K562 (cell line): ENCODE results near the gene TP73. TPM values are rescaled to one million over a fixed set of nuclear protein-coding genes. Genes with fewer than 3 reads are reported as not detected.

Source experiments
- FIP1L1 ChIP-seq: fragments of 200-400 bp; formaldehyde crosslinking; IDR thresholded peaks from 2 replicates; pipeline ENCODE4 v1.6.1; 2018; ENCODE audit warnings: mild to moderate bottlenecking, low read depth, low read length; ENCODE audit not compliant: poor library complexity, severe bottlenecking
- NRF1 ChIP-seq, 2 experiments: fragments of 450-650 bp; IDR thresholded peaks in 1 of 2; conservative IDR thresholded peaks in 1 of 2; 2 replicates each; pipeline ENCODE4 v1.6.1; 2014; ENCODE audit warnings: mild to moderate bottlenecking in 2 of 2
- SP2 ChIP-seq: IDR thresholded peaks from 2 replicates; pipeline ENCODE4 v1.6.1; 2011; ENCODE audit warnings: mild to moderate bottlenecking, low read depth, low read length, moderate library complexity; ENCODE audit not compliant: poor library complexity, severe bottlenecking; ENCODE audit errors: extremely low read depth
- polyA plus RNA-seq, 8 experiments: library from polyadenylated mRNA; depleted of rRNA in 4 of 8; stranded (reverse) in 5 of 8; unstranded in 3 of 8; fragments of >200 nt; fragmentation: Nextera tagmentation in 2 of 8; fragmentation: Illumina TruSeq in 1 of 8; extraction: Ambion mirVana in 2 of 8; extraction: Trizol in 1 of 8; gene quantifications; 2 replicates each; pipeline versions ENCODE4 v1.2.1 to v1.2.3, GENCODE V29; 2011 to 2014; ENCODE audit warnings: inconsistent platforms in 1 of 8, missing spikeins in 1 of 8
- total RNA-seq, 7 experiments: library from RNA; depleted of rRNA in 6 of 7; stranded (reverse); fragments of >200 nt in 6 of 7; fragmentation: Illumina TruSeq in 2 of 7; extraction: Trizol in 2 of 7; gene quantifications; 2 replicates each; pipeline versions ENCODE4 v1.2.1 to v1.2.3, GENCODE V29; 2011 to 2021; ENCODE audit warnings: low replicate concordance in 1 of 7
- TF ChIP-seq, protein P1 (sequence below): sonication (generic); formaldehyde crosslinking; IDR thresholded peaks from 2 replicates; pipeline ENCODE4 v1.8.0; 2022; ENCODE audit warnings: mild to moderate bottlenecking, missing genetic modification reagents

The TP73 gene
- total and polyA plus RNA-seq, 9 of the 15 experiments (the other 6 are each of a cell fraction or from before 2014, with no cell fraction given), result 0.07 to 1.6 (median 0.40) TPM; not detected in 2

DNA sequence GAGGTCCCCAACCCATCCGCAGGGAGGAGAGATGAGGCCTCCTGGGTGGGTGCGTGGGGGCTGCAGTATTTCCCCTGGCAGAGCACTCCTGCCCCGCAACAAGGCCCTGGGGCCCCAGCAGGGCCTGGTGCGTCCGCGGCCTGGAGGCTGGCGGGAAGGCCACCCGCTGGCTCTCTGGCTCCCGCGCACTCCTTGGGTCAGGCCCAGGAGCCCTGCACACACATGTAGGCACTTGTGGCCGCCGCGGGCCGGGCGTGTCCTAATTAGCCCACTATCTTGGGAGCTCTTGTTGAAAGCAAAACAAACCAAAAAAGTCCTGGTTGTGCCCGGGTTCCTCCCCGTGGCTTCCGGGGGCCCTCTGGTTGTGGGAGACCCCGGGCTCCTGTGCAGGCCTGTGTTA is 50.2 kb downstream of the TP73 start (continued):
- TF ChIP-seq, protein P1, sequence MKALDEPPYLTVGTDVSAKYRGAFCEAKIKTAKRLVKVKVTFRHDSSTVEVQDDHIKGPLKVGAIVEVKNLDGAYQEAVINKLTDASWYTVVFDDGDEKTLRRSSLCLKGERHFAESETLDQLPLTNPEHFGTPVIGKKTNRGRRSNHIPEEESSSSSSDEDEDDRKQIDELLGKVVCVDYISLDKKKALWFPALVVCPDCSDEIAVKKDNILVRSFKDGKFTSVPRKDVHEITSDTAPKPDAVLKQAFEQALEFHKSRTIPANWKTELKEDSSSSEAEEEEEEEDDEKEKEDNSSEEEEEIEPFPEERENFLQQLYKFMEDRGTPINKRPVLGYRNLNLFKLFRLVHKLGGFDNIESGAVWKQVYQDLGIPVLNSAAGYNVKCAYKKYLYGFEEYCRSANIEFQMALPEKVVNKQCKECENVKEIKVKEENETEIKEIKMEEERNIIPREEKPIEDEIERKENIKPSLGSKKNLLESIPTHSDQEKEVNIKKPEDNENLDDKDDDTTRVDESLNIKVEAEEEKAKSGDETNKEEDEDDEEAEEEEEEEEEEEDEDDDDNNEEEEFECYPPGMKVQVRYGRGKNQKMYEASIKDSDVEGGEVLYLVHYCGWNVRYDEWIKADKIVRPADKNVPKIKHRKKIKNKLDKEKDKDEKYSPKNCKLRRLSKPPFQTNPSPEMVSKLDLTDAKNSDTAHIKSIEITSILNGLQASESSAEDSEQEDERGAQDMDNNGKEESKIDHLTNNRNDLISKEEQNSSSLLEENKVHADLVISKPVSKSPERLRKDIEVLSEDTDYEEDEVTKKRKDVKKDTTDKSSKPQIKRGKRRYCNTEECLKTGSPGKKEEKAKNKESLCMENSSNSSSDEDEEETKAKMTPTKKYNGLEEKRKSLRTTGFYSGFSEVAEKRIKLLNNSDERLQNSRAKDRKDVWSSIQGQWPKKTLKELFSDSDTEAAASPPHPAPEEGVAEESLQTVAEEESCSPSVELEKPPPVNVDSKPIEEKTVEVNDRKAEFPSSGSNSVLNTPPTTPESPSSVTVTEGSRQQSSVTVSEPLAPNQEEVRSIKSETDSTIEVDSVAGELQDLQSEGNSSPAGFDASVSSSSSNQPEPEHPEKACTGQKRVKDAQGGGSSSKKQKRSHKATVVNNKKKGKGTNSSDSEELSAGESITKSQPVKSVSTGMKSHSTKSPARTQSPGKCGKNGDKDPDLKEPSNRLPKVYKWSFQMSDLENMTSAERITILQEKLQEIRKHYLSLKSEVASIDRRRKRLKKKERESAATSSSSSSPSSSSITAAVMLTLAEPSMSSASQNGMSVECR, result no peak
- TF ChIP-seq NRF1 (conservative IDR thresholded peaks at IDR 0.05 in 1 of 2, IDR thresholded peaks at IDR 0.05 in 1 of 2) (no peak), SP2 (no peak), FIP1L1 (no peak)
- TF ChIP-seq, all 486 proteins: peak for 0
